ENCODE measurements around the gene TBC1D20.

TBC1D20 gene

GRCh38 chr20:418858-419365 lies 43.4 kb downstream of the TBC1D20 start:
- no peak for DNase-seq

GRCh38 chr20:417801-418342 lies 44.5 kb downstream of the TBC1D20 start:
- no peak for DNase-seq

GRCh38 chr20:416950-417800 lies 45.2 kb downstream of the TBC1D20 start:
- no peak for DNase-seq

- DNase-seq, result no peak
Observed at GRCh38 chr20:415820-416322, 46.5 kb downstream of the TBC1D20 start.

- no peak for DNase-seq
Observed at GRCh38 chr20:414161-414560, 48.2 kb downstream of the TBC1D20 start.

- no peak for DNase-seq
Observed at GRCh38 chr20:412081-412480, 50.3 kb downstream of the TBC1D20 start.

- DNase-seq, result peak in 3 of 14 donors; percentile 29 to 97 (median 31)
Observed at GRCh38 chr20:409697-410559, 52.4 kb downstream of the TBC1D20 start.

- DNase-seq, result peak in 1 of 14 donors; percentile 15
Observed at GRCh38 chr20:408843-409696, 53.3 kb downstream of the TBC1D20 start.

- DNase-seq, result peak; percentile 54 to 91 (median 80)
Observed at GRCh38 chr20:407953-408842, 54.1 kb downstream of the TBC1D20 start, which contains the start of gene RBCK1. RBCK1 (plus strand) TSS chr20:408299; CDS start chr20:408758, 459 bp downstream.

- DNase-seq, result peak in 7 of 14 donors; percentile 33 to 81 (median 65)
Observed at GRCh38 chr20:407133-407952, 55.0 kb downstream of the TBC1D20 start.

- no peak for DNase-seq
Observed at GRCh38 chr20:406200-407132, 55.9 kb downstream of the TBC1D20 start.

GRCh38 chr20:404088-404487 lies 58.2 kb downstream of the TBC1D20 start:
- no peak for DNase-seq

- DNase-seq, result no peak
Observed at GRCh38 chr20:403582-403957, 58.8 kb downstream of the TBC1D20 start.

GRCh38 chr20:402898-403581 lies 59.3 kb downstream of the TBC1D20 start:
- no peak for DNase-seq

GRCh38 chr20:402496-402885 lies 59.8 kb downstream of the TBC1D20 start:
- no peak for DNase-seq

- DNase-seq, result no peak
Observed at GRCh38 chr20:401682-402495, 60.4 kb downstream of the TBC1D20 start.

Data from C1 segment of cervical spinal cord (tissue), 14 donors.